HPDE6-E6E7 (cell line): ENCODE data around the gene CYBA.

Experiments used
- DNase-seq: peaks from one replicate; pipeline ENCODE4 v3.0.0; 2011; ENCODE audit warnings: missing footprints; ENCODE audit errors: extremely low spot score

CYBA gene

GRCh38 chr16:88631920-88632586, 18.8 kb downstream of the CYBA start:
- DNase-seq = no peak

GRCh38 chr16:88631384-88631783, 19.5 kb downstream of the CYBA start:
- no peak for DNase-seq

GRCh38 chr16:88630941-88631340, 19.9 kb downstream of the CYBA start:
- DNase-seq = no peak

- no peak for DNase-seq
These were observed 20.4 kb downstream of the CYBA start for GRCh38 chr16:88630433-88630832.

GRCh38 chr16:88629835-88630234, 21.0 kb downstream of the CYBA start:
- DNase-seq = no peak

GRCh38 chr16:88628512-88628974, 22.3 kb downstream of the CYBA start:
- no peak for DNase-seq

- DNase-seq = no peak
These were observed 23.1 kb downstream of the CYBA start for GRCh38 chr16:88627531-88628411.

- DNase-seq = no peak
These were observed 24.2 kb downstream of the CYBA start for GRCh38 chr16:88626646-88627045.

GRCh38 chr16:88624977-88625576, 25.8 kb downstream of the CYBA start:
- no peak for DNase-seq

- no peak for DNase-seq
These were observed 26.4 kb downstream of the CYBA start for GRCh38 chr16:88624481-88624880.

- DNase-seq = no peak
These were observed 27.0 kb downstream of the CYBA start for GRCh38 chr16:88623858-88624257.

- no peak for DNase-seq
These were observed 28.0 kb downstream of the CYBA start for GRCh38 chr16:88622866-88623265.

- no peak for DNase-seq
These were observed 28.7 kb downstream of the CYBA start for GRCh38 chr16:88622125-88622524.

GRCh38 chr16:88619859-88620815, 30.7 kb downstream of the CYBA start:
- DNase-seq = no peak

- no peak for DNase-seq
These were observed 31.7 kb downstream of the CYBA start for GRCh38 chr16:88618956-88619667.

- DNase-seq = no peak
These were observed 32.5 kb downstream of the CYBA start for GRCh38 chr16:88618182-88618955.

- DNase-seq = no peak
These were observed 33.4 kb downstream of the CYBA start for GRCh38 chr16:88617268-88618031.

GRCh38 chr16:88616736-88617135, 34.1 kb downstream of the CYBA start:
- DNase-seq = no peak

- no peak for DNase-seq
These were observed 34.5 kb downstream of the CYBA start for GRCh38 chr16:88616320-88616719.
